Measurements from ENCODE around the gene ZBED4.

ZBED4 gene

DNA sequence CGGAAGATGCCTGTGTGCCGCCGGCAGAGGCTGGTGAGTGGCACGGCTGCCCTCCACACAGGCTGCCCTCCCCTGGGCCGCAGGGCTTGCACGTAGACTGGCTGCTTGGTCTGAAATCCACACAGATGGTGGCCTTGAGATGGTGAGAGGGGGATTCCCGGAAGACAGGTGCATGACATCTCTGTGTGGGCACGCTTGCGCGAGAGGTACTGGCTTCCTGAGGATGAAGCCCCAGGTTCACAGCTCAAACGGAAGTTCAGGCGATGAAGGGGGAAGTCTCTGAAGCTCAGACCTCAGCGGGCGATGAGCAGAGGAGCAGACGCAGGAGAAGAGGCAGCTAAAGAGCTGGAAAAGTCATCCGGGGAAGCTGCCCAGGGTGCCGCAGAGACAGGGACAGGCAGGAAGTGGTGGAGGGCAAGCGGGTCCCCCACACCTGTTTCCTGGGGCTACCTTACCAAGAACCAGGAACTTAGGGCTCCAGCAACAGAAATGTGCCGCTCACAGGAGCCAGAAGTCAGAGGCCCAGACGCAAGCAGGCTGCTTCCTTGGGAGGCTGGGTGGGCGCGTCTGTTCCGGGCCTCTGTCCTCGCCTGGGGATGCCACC, 72.0 kb downstream of the ZBED4 start:
- DNase-seq: no peak

GRCh38 chr22:49926916-49927315, 73.3 kb downstream of the ZBED4 start:
- DNase-seq: no peak

GRCh38 chr22:49927483-49928184, 74.0 kb downstream of the ZBED4 start:
- no peak for DNase-seq

GRCh38 chr22:49928185-49928495, 74.5 kb downstream of the ZBED4 start:
- no peak for DNase-seq

DNA sequence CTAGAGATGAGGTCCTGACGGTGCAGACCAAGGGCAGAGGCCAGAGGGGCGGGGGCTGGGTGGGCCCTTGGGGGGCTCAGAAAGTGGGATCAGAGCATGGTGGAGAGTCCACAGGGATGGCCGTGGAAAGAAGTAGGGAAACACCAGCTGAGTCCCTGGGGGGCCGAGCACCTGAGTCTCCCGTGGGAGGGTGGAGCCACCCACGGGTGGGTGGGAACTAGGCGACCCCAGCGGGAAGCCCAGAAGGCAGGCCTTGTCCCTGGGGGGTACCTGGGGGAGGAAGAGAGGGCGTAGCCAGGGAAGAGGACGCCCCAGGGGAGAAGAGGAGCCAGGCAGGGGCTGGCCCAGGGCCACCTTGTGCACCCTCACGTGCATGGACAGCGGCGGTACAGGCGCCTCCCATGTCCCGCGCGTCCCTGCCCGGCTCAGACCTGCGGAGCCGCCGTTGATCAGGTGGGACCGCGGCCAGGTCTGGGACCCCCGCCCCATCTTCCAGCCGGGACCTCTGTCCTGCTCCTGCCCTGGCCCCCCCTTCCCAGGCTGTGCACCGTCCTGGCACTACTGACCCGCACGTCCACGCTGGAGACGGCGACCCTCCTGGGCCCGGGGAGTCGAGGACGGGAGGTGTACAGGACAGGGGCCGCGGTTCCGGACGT, 75.0 kb downstream of the ZBED4 start:
- no peak for DNase-seq

GRCh38 chr22:49929211-49929979, 75.8 kb downstream of the ZBED4 start:
- DNase-seq: peak; percentile 37

DNA sequence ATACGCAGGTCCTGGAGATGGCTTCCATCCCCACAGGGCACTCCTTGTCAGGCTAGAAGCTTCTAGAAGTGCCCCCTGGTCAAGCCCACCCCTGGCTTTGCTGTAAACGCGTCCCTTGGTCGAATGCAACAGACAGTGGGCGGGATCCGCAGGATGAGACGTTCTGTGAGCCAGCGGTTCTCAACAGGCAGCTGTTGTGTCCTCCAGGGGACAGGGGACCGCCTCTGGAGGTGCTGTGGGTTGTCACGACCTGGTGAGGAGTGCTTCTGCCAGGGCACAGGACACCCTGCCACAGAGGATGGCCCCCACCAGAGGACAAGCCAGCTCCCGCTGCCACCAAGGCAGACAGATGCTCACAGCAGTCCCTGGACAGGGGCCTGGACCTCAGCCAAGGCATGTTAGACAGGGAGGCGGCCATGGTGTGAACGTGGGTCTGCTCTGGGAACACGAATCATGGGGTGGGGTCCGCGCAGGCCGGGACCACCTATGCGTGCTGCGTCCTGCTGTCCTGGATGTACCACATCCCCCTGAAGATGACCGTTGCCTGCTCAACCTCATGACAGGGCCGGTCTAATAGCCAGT, 76.4 kb downstream of the ZBED4 start:
- no peak for DNase-seq

GRCh38 chr22:49930596-49931412, 77.2 kb downstream of the ZBED4 start:
- DNase-seq: peak; percentile 77

- DNase-seq: peak; percentile 50
Observed at GRCh38 chr22:49933236-49934159, 79.9 kb downstream of the ZBED4 start.

GRCh38 chr22:49934160-49934890, 80.7 kb downstream of the ZBED4 start:
- peak; percentile 33 for DNase-seq

- DNase-seq: peak; percentile 34
Observed at GRCh38 chr22:49934891-49935557, 81.4 kb downstream of the ZBED4 start.

- no peak for DNase-seq
Observed at GRCh38 chr22:49935561-49935960, 81.9 kb downstream of the ZBED4 start.

GRCh38 chr22:49936018-49936972, 82.7 kb downstream of the ZBED4 start:
- peak; percentile 58 for DNase-seq

DNA sequence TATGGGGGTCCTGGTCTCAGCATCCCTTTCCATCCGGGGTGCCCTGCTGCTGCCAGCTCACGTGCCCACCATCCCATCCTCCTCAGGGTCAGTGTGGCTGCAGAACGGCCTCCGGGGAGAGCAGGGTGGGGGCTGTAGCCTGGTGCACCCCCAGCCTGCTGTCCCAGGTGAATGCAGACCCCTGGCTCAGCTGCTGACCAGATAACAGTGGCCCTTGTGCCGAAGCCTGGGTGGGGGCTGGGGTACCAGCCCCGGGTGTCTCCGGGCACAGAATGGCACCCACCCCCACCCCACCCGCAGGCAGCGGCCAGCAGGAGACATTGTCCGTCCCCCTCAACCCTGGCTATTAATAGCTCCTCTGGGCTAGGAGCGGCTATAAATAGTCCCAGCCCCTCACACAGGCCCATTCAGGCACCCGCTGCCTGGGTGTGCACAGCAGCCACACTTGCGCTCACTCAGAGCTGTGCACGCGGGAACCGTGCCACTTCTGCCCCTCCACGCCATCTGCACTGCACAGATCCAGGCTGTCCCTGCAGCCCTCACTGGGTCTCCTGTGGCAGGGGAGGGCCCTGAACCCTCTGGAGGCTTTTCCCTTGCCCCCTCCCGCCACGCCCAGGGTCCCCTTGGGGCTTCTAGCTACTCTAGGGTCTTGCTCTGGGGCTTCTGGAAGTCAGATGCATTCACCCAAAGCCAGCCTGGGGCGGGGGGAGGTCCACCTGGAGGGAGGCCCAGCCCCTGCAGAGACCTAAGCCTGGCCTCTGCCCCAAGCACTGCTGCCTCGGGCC, 83.5 kb downstream of the ZBED4 start:
- DNase-seq: peak; percentile 85

DNA sequence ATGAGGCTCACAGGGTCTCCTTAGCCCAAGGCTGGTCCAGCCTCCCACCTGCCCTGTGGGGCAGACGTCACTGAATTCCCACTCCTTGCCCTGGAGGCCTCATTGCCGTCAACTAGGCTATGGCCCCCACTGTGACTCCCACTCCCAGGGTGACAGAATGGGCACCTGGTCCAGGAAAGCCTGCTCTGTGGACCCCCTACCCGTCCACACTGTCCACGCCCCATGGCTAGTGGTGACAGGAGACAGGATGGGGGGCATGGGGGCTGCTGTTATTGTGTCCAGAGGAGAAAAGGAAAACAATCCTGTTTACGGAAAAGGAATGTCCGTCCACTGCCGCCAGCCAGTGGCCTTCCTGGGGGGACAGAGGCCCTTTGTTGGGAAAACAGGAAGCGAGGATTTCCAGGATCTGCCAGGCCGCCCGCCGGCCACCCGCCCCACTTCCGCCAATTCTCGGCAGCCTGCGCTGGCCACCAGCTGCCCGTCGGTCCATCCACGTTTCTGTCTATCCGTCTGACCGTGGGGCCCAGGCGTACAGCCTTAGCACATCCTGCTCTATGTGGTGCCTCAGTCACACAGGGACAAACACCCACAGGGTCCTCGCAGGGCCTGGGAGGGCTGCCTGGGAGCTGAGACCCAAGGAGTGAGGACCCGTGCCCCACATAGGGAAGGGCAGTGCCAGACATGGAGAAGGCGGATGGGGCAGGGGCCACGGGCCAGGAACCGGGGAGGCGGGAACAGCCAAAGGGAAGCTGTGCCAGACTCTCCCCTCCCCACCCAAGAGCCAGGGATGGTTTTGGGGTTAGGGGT, 84.3 kb downstream of the ZBED4 start:
- DNase-seq: peak; percentile 70

DNA sequence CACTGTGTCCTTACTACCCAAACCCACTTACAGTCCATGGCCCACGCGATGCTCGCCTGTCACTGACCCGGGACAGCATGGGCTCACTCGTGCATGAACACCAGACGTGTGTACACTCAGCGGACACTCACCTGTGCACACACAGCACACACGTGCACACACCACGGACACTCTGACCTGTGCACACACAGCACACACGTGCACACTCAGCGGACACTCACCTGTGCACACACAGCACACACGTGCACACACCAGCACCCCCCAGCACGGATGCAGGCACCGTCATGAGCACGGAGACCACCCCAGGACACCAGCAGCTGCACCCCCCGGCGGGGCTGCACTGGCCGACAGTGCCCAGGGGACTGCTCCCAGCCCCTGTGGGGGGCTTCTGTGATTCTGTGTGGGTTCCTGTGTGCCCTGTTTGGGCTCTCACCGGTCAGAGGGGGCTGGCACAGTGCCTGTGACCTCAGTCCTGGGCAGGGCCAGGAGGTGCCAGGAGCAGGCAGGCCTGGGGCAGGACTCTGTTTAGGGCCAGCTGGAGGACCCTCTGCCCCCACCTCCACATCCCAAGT, 85.0 kb downstream of the ZBED4 start:
- DNase-seq: no peak
